ENCODE measurements around the gene MACROD2. TPM values are rescaled to one million over a fixed set of nuclear protein-coding genes. Genes with fewer than 3 reads are reported as not detected.
"Not testable (repeated sequence)": the region's sequence is repeated elsewhere in the genome, so short reads cannot be mapped to it uniquely, and the experiment has no call there.

The MACROD2 gene
- total RNA-seq, 2 donors from 2014 or later = not detected

GRCh38 chr20:14210146-14210545 is 214.8 kb downstream of the MACROD2 start:
- Mint-ChIP-seq H3K27me3 (ENCODE audit: low read depth) (no peaks in the 10 kb centered on the region), H3K9me3 (peaks cover 0 to 10% of the 10 kb centered on the region in 2 donors), H3K36me3 (ENCODE audit: insufficient read depth in 2 of 2) (no peaks in the 10 kb centered on the region), H3K4me1 (ENCODE audit: low read depth) (no peaks in the 10 kb centered on the region), H3K27ac (peak overlapping the region; percentile 15), H3K4me3 (no peak overlapping the region)
- DNase-seq = no peak
- ATAC-seq (replicated peaks in 1 of 2) = no peak

DNA sequence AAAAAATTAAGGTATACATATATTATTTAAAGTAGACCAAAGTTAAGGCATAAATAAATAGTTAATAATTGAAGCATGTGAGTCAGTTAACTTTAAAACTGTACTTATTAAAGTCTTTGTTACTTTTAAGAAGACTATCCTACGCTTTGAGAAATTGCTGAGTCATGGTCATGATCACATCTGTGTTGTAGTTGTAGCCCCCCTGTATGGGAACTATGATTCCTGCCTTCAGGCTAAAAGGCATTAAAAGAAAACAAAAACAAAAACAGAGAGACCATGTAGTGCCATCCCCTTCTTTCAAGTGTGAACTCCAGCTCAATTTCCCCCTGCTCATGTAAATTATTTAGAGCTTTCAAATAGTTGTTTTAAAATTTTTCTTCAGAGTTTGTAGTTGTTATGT is 218.7 kb downstream of the MACROD2 start:
- DNase-seq = no peak
- H3K4me3 Mint-ChIP-seq = no peak overlapping the region
- H3K27ac Mint-ChIP-seq = no peak overlapping the region
- peaks cover 5 to 16% of the 10 kb centered on the region in 2 donors for H3K9me3 Mint-ChIP-seq
- H3K27me3 Mint-ChIP-seq (ENCODE audit: low read depth) = no peaks in the 10 kb centered on the region
- no peaks in the 10 kb centered on the region for H3K36me3 Mint-ChIP-seq (ENCODE audit: insufficient read depth in 2 of 2)
- no peak for ATAC-seq (replicated peaks in 1 of 2)
- H3K4me1 Mint-ChIP-seq (ENCODE audit: low read depth) = no peaks in the 10 kb centered on the region

- H3K9me3 Mint-ChIP-seq = peaks cover 8 to 12% of the 10 kb centered on the region in 2 donors
- not testable (repeated sequence) for H3K27ac Mint-ChIP-seq; H3K4me3 Mint-ChIP-seq; H3K27me3 Mint-ChIP-seq (ENCODE audit: low read depth); DNase-seq; ATAC-seq (replicated peaks in 1 of 2); H3K4me1 Mint-ChIP-seq (ENCODE audit: low read depth); H3K36me3 Mint-ChIP-seq (ENCODE audit: insufficient read depth in 2 of 2)
Observed at GRCh38 chr20:14215880-14216279, 220.6 kb downstream of the MACROD2 start.

- H3K27me3 Mint-ChIP-seq (ENCODE audit: low read depth) = no peaks in the 10 kb centered on the region
- H3K27ac Mint-ChIP-seq = no peak overlapping the region
- H3K4me3 Mint-ChIP-seq = no peak overlapping the region
- H3K36me3 Mint-ChIP-seq (ENCODE audit: insufficient read depth in 2 of 2) = no peaks in the 10 kb centered on the region
- no peaks in the 10 kb centered on the region for H3K4me1 Mint-ChIP-seq (ENCODE audit: low read depth)
- peaks cover 8 to 9% of the 10 kb centered on the region in 2 donors for H3K9me3 Mint-ChIP-seq
- no peak for DNase-seq
- ATAC-seq (replicated peaks in 1 of 2) = no peak
Observed at GRCh38 chr20:14219801-14220461, 224.6 kb downstream of the MACROD2 start.

- Mint-ChIP-seq H3K4me1 (ENCODE audit: low read depth) (no peaks in the 10 kb centered on the region), H3K36me3 (ENCODE audit: insufficient read depth in 2 of 2) (no peaks in the 10 kb centered on the region), H3K4me3 (no peak overlapping the region), H3K9me3 (peaks cover 7 to 8% of the 10 kb centered on the region in 2 donors), H3K27ac (no peak overlapping the region), H3K27me3 (ENCODE audit: low read depth) (peaks cover 5% of the 10 kb centered on the region)
- DNase-seq = no peak
- ATAC-seq (replicated peaks in 1 of 2) = no peak
Observed at GRCh38 chr20:14220986-14221385, 225.7 kb downstream of the MACROD2 start.

- H3K27ac Mint-ChIP-seq = no peak overlapping the region
- peaks cover 4% of the 10 kb centered on the region in 2 donors for H3K9me3 Mint-ChIP-seq
Observed at GRCh38 chr20:14223806-14224205, 228.5 kb downstream of the MACROD2 start.

DNA sequence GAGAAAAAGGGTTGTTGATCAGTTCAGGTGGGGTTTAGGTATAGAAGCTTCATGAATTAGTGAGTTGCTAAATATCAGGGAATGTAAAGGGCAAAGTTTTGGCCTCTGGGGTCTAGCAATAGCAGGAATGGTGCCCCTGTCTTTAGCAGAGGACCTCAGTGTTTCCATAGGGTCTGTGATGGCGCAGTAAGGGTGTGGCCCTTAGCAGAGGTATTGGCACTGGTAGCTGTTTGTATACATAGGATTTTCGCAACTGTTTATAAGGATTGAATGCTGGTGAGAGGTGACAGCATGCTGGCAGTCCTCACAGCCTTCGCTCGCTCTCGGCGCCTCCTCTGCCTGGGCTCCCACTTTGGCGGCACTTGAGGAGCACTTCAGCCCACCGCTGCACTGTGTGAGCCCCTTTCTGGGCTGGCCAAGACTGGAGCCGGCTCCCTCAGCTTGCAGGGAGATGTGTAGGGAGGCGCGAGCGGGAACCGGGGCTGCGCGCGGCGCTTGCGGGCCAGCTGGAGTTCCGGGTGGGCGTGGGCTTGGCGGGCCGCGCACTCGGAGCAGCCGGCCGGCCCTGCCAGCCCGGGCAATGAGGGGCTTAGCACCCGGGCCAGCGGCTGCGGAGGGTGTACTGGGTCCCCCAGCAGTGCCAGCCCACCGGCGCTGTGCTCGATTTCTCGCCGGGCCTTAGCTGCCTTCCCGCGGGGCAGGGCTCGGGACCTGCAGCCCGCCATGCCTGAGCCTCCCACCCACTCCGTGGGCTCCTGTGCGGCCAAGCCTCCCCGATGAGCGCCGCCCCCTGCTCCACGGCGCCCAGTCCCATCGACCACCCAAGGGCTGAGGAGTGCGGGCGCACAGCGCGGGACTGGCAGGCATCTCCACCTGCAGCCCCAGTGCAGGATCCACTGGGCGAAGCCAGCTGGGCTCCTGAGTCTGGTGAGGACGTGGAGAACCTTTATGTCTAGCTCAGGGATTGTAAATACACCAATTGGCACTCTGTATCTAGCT is 231.0 kb downstream of the MACROD2 start:
- H3K4me1 Mint-ChIP-seq (ENCODE audit: low read depth); H3K27me3 Mint-ChIP-seq (ENCODE audit: low read depth); H3K36me3 Mint-ChIP-seq (ENCODE audit: insufficient read depth in 2 of 2); H3K27ac Mint-ChIP-seq; DNase-seq; H3K4me3 Mint-ChIP-seq; ATAC-seq (replicated peaks in 1 of 2); H3K9me3 Mint-ChIP-seq: not testable (repeated sequence)

More at GRCh38 chr20:14223806-14224205, 228.5 kb downstream of the MACROD2 start:
- no peak overlapping the region for H3K4me3 Mint-ChIP-seq
- no peak for DNase-seq
- H3K36me3 Mint-ChIP-seq (ENCODE audit: insufficient read depth in 2 of 2) = no peaks in the 10 kb centered on the region
- no peaks in the 10 kb centered on the region for H3K4me1 Mint-ChIP-seq (ENCODE audit: low read depth)
- ATAC-seq (replicated peaks in 1 of 2) = no peak
- H3K27me3 Mint-ChIP-seq (ENCODE audit: low read depth) = peaks cover 7% of the 10 kb centered on the region

- Mint-ChIP-seq H3K36me3 (ENCODE audit: insufficient read depth in 2 of 2) (no peaks in the 10 kb centered on the region), H3K9me3 (peaks cover 2 to 4% of the 10 kb centered on the region in 2 donors), H3K27me3 (ENCODE audit: low read depth) (no peaks in the 10 kb centered on the region)
Observed at GRCh38 chr20:14232650-14233049, 237.3 kb downstream of the MACROD2 start.

DNA sequence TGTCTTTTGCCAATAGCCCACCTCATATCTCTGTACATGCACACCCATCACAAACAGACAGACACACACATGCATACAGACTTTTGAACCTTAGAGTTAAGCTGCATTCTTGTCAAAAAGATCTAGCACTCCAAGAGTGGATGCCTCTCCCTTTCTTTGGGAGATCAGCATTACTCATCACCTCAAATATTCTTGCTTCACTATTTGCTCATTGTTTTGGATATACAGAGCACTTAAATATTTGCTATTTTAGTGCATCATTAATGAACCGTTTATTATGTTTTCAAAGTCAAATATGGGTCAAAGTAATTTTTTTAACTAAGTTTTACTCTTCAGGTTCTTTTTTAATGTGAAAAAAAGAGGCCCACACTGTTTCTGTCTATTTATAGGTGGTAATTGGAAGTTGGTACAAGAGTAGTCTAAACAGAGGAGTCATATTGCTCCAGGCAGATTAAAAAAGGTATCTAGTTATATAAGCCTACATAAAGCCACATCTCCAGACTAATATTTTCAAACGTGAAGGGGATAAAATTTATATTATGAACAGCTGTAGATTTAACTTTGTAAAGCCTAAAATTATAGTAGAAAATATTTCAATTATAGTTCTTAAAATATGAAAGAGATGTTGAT is 239.5 kb downstream of the MACROD2 start:
- H3K4me1 Mint-ChIP-seq (ENCODE audit: low read depth) = no peaks in the 10 kb centered on the region
- H3K9me3 Mint-ChIP-seq = peaks cover 2 to 5% of the 10 kb centered on the region in 2 donors
- DNase-seq (no peak), ATAC-seq (replicated peaks in 1 of 2) (no peak)
- H3K4me3 Mint-ChIP-seq = no peak overlapping the region
- no peaks in the 10 kb centered on the region for H3K27me3 Mint-ChIP-seq (ENCODE audit: low read depth)
- H3K36me3 Mint-ChIP-seq (ENCODE audit: insufficient read depth in 2 of 2) = no peaks in the 10 kb centered on the region
- no peak overlapping the region for H3K27ac Mint-ChIP-seq

More at GRCh38 chr20:14232650-14233049, 237.3 kb downstream of the MACROD2 start:
- ATAC-seq (replicated peaks in 1 of 2) (no peak), DNase-seq (no peak)
- Mint-ChIP-seq H3K27ac (no peak overlapping the region), H3K4me3 (no peak overlapping the region), H3K4me1 (ENCODE audit: low read depth) (no peaks in the 10 kb centered on the region)

- ATAC-seq (replicated peaks in 1 of 2) (no peak), DNase-seq (no peak)
- Mint-ChIP-seq H3K9me3 (peaks cover 2 to 5% of the 10 kb centered on the region in 2 donors), H3K36me3 (ENCODE audit: insufficient read depth in 2 of 2) (no peaks in the 10 kb centered on the region), H3K4me3 (no peak overlapping the region), H3K27me3 (ENCODE audit: low read depth) (no peaks in the 10 kb centered on the region), H3K27ac (no peak overlapping the region), H3K4me1 (ENCODE audit: low read depth) (no peaks in the 10 kb centered on the region)
Observed at GRCh38 chr20:14235355-14235754, 240.0 kb downstream of the MACROD2 start.

DNA sequence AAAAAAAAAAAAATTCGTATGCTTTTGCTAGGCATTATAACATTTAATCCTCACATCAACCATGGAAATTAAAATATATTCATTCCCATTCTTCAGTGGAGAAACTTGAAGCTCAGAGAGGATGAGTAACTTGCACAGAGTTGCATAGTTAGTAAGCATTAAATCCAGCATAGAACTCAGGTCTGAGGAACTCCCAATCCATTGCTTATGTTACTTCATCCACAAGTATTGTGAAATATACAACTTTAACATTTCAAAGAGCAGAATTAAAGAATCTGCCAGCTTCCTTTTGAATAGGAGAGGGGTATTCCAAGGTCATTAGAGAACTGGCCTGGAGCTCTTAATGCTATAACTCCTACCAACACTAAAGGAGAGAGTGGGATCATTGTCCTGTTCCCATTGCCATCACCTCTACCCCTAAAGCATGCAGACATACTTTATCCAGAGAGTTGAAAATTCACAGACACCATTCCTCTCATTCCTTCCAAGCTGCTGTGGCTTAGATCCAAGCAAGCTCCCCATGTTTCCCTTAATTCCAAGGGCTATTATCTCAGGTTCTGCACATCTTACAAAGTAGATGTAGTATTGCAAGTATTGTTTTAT is 250.2 kb downstream of the MACROD2 start:
- ATAC-seq (replicated peaks in 1 of 2) = no peak
- H3K4me1 Mint-ChIP-seq (ENCODE audit: low read depth) = no peaks in the 10 kb centered on the region
- H3K9me3 Mint-ChIP-seq = peaks cover 2 to 8% of the 10 kb centered on the region in 2 donors
- H3K27me3 Mint-ChIP-seq (ENCODE audit: low read depth) = no peaks in the 10 kb centered on the region
- no peak overlapping the region for H3K27ac Mint-ChIP-seq
- no peak for DNase-seq
- no peak overlapping the region for H3K4me3 Mint-ChIP-seq
- no peaks in the 10 kb centered on the region for H3K36me3 Mint-ChIP-seq (ENCODE audit: insufficient read depth in 2 of 2)

DNA sequence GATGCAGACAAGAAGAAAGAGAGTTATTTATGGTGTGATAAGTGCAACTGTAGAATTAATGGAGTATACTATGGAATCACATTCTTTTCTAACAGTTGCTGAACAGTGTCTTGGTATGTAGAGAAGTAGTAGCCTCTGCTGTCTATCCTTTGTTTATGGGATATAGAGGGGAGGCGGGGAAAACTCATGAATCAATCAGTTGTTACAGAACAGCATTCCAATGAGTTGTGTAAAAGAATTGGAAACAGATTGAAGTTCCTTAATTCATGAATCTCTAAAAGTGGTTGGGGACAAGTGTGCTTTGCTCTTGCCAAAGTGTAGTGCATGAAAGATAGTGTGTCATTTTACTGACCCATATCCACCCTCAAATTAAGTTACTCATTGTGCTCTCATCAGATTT is 264.4 kb downstream of the MACROD2 start:
- ATAC-seq (replicated peaks in 1 of 2) (no peak), DNase-seq (no peak)
- peaks cover 4 to 10% of the 10 kb centered on the region in 2 donors for H3K9me3 Mint-ChIP-seq

More for the DNA sequence above, 264.4 kb downstream of the MACROD2 start:
- H3K27me3 Mint-ChIP-seq (ENCODE audit: low read depth) = no peaks in the 10 kb centered on the region
- H3K4me1 Mint-ChIP-seq (ENCODE audit: low read depth) = no peaks in the 10 kb centered on the region
- H3K36me3 Mint-ChIP-seq (ENCODE audit: insufficient read depth in 2 of 2) = no peaks in the 10 kb centered on the region
- H3K27ac Mint-ChIP-seq = no peak overlapping the region
- H3K4me3 Mint-ChIP-seq = no peak overlapping the region

Data from activated T-cell treated with anti-CD3 and anti-CD28 coated beads, Interleukin-2, amount 50 U/mL, for 72 hours (primary cell).